ENCODE measurements around the gene CREB1. TPM values are rescaled to one million over a fixed set of nuclear protein-coding genes. Genes with fewer than 3 reads are reported as not detected.

Gene CREB1
- polyA plus RNA-seq, 1 experiment: 38.3 TPM

GRCh38 chr2:207594264-207594663 is 64.5 kb downstream of the CREB1 start:
- no peaks in the 10 kb centered on the region for H3K27me3 ChIP-seq (ENCODE audit: control insufficient read depth, insufficient read depth, low read length)
- no peak for DNase-seq (ENCODE audit: low read depth, low spot score)
- H3K27ac ChIP-seq (ENCODE audit: low read depth, low read length): no peak overlapping the region
- H3K9me3 ChIP-seq (ENCODE audit: control insufficient read depth, insufficient read depth, low read length): peaks cover 8% of the 10 kb centered on the region
- TF ChIP-seq CTCF (IDR thresholded peaks at IDR 0.05; ENCODE audit: low read depth, low read length): no peak
- CTCF ChIA-PET: no interaction called here
- POLR2A ChIA-PET: no interaction called here
- no peak overlapping the region for H3K4me3 ChIP-seq (ENCODE audit: low read depth, low read length)

- Histone ChIP-seq H3K9me3 (ENCODE audit: control insufficient read depth, insufficient read depth, low read length) (peaks cover 8% of the 10 kb centered on the region), H3K4me3 (ENCODE audit: low read depth, low read length) (no peak overlapping the region), H3K27ac (ENCODE audit: low read depth, low read length) (no peak overlapping the region), H3K27me3 (ENCODE audit: control insufficient read depth, insufficient read depth, low read length) (no peaks in the 10 kb centered on the region)
- no peak for DNase-seq (ENCODE audit: low read depth, low spot score)
- no peak for TF ChIP-seq CTCF (IDR thresholded peaks at IDR 0.05; ENCODE audit: low read depth, low read length)
- ChIA-PET CTCF (no interaction called here), POLR2A (no interaction called here)
These were observed 65.0 kb downstream of the CREB1 start for GRCh38 chr2:207594731-207595130.

GRCh38 chr2:207599636-207600035 is 69.9 kb downstream of the CREB1 start:
- no peak for DNase-seq (ENCODE audit: low read depth, low spot score)
- H3K27me3 ChIP-seq (ENCODE audit: control insufficient read depth, insufficient read depth, low read length): no peaks in the 10 kb centered on the region
- H3K4me3 ChIP-seq (ENCODE audit: low read depth, low read length): no peak overlapping the region
- ChIA-PET POLR2A (interaction anchor here (0.6 to 0.8 kb wide), 2 partner anchors 17 to 173 kb away, joined by 3 to 5 read pairs; no protein-coding TSS in a partner anchor), CTCF (interaction anchor here (0.9 to 1.2 kb wide), 2 partner anchors 27 to 115 kb away, joined by 3 to 6 read pairs; no protein-coding TSS in a partner anchor)
- TF ChIP-seq CTCF (IDR thresholded peaks at IDR 0.05; ENCODE audit: low read depth, low read length): no peak
- no peak overlapping the region for H3K27ac ChIP-seq (ENCODE audit: low read depth, low read length)
- no peaks in the 10 kb centered on the region for H3K9me3 ChIP-seq (ENCODE audit: control insufficient read depth, insufficient read depth, low read length)

- Histone ChIP-seq H3K27ac (ENCODE audit: low read depth, low read length) (no peak overlapping the region), H3K4me3 (ENCODE audit: low read depth, low read length) (no peak overlapping the region), H3K9me3 (ENCODE audit: control insufficient read depth, insufficient read depth, low read length) (no peaks in the 10 kb centered on the region), H3K27me3 (ENCODE audit: control insufficient read depth, insufficient read depth, low read length) (no peaks in the 10 kb centered on the region)
- no peak for DNase-seq (ENCODE audit: low read depth, low spot score)
- TF ChIP-seq CTCF (IDR thresholded peaks at IDR 0.05; ENCODE audit: low read depth, low read length): no peak
- CTCF ChIA-PET: interaction anchor here (0.9 to 1.2 kb wide), 3 partner anchors 26 to 440 kb away, joined by 3 to 6 read pairs (median 3); no protein-coding TSS in a partner anchor
- POLR2A ChIA-PET: interaction anchor here (0.8 kb wide), 1 partner anchor 17 kb away, joined by 3 read pairs; no protein-coding TSS in a partner anchor
These were observed 70.5 kb downstream of the CREB1 start for GRCh38 chr2:207600231-207600630.

- Histone ChIP-seq H3K9me3 (ENCODE audit: control insufficient read depth, insufficient read depth, low read length) (no peaks in the 10 kb centered on the region), H3K4me3 (ENCODE audit: low read depth, low read length) (no peak overlapping the region), H3K27me3 (ENCODE audit: control insufficient read depth, insufficient read depth, low read length) (no peaks in the 10 kb centered on the region), H3K27ac (ENCODE audit: low read depth, low read length) (no peak overlapping the region)
- no peak for DNase-seq (ENCODE audit: low read depth, low spot score)
- ChIA-PET POLR2A (no interaction called here), CTCF (interaction anchor here (0.6 to 0.9 kb wide), 2 partner anchors 24 to 132 kb away, joined by 3 read pairs; partner anchors contain the start of gene METTL21A)
- no peak for TF ChIP-seq CTCF (IDR thresholded peaks at IDR 0.05; ENCODE audit: low read depth, low read length)
These were observed 72.0 kb downstream of the CREB1 start for GRCh38 chr2:207601774-207602173.
